NCI-H2196 treated with DMSO at 0.1 percent for 48 hours (cell line): ENCODE data around the gene ROS1.
"Not testable (repeated sequence)": the region's sequence is repeated elsewhere in the genome, so short reads cannot be mapped to it uniquely, and the experiment has no call there.

Experiments
- DNase-seq: peaks from one replicate; lab custom pipeline; 2025; ENCODE audit not compliant: unreplicated experiment; lab: John Stamatoyannopoulos, UW

Gene ROS1

GRCh38 chr6:117425431-117426153 is at the start of gene ROS1:
Gene ROS1 (minus strand): TSS chr6:117425942. CDS start chr6:117425656, 286 bp downstream.
- DNase-seq = no peak

GRCh38 chr6:117473401-117473800 is 47.7 kb upstream of the ROS1 start:
- DNase-seq = no peak

- no peak for DNase-seq
Observed at GRCh38 chr6:117472667-117473066, 46.9 kb upstream of the ROS1 start.

GRCh38 chr6:117469791-117470190 is 44.0 kb upstream of the ROS1 start:
- DNase-seq = no peak

- DNase-seq = no peak
Observed at GRCh38 chr6:117469356-117469755, 43.6 kb upstream of the ROS1 start.

- not testable (repeated sequence) for DNase-seq
Observed at GRCh38 chr6:117468527-117468926, 42.8 kb upstream of the ROS1 start.

GRCh38 chr6:117467876-117468275 is 42.1 kb upstream of the ROS1 start:
- DNase-seq = no peak

GRCh38 chr6:117465691-117466090 is 39.9 kb upstream of the ROS1 start:
- DNase-seq = no peak

GRCh38 chr6:117464700-117465099 is 39.0 kb upstream of the ROS1 start:
- no peak for DNase-seq

GRCh38 chr6:117463762-117464665 is 38.3 kb upstream of the ROS1 start:
- no peak for DNase-seq

- DNase-seq = no peak
Observed at GRCh38 chr6:117459204-117459944, 33.6 kb upstream of the ROS1 start.

- DNase-seq = no peak
Observed at GRCh38 chr6:117456998-117457397, 31.3 kb upstream of the ROS1 start.

GRCh38 chr6:117456250-117456649 is 30.5 kb upstream of the ROS1 start:
- no peak for DNase-seq

GRCh38 chr6:117451671-117452070 is 25.9 kb upstream of the ROS1 start:
- DNase-seq = no peak

- DNase-seq = peak; percentile 3
Observed at GRCh38 chr6:117449549-117450439, 24.1 kb upstream of the ROS1 start.

GRCh38 chr6:117448732-117449485 is 23.2 kb upstream of the ROS1 start:
- no peak for DNase-seq

- DNase-seq = no peak
Observed at GRCh38 chr6:117448011-117448410, 22.3 kb upstream of the ROS1 start.

- DNase-seq = no peak
Observed at GRCh38 chr6:117446861-117447260, 21.1 kb upstream of the ROS1 start.

GRCh38 chr6:117444600-117444999 is 18.9 kb upstream of the ROS1 start:
- DNase-seq = no peak

GRCh38 chr6:117442313-117442712 is 16.6 kb upstream of the ROS1 start:
- DNase-seq = not testable (repeated sequence)
